Neural cell (in vitro differentiated cells): Measurements from ENCODE around the gene MINDY3. TPM values are rescaled to one million over a fixed set of nuclear protein-coding genes. Genes with fewer than 3 reads are reported as not detected.

Experiments used
- H2AFZ ChIP-seq: fragments of 200-600, 300-800 bp; sonication (generic), shearing (Covaris generic); 2 replicates; pipeline ENCODE4 v1.6.0; 2014; ENCODE audit warnings: low read depth, mild to moderate bottlenecking, antibody characterized with exemption, low read length, moderate library complexity
- H3F3A ChIP-seq: fragments of 200-600 bp; shearing (Covaris generic); 2 replicates; pipeline ENCODE4 v1.6.1; 2016; ENCODE audit warnings: mild to moderate bottlenecking, moderate library complexity, mixed read lengths, antibody characterized with exemption, low read length; ENCODE audit not compliant: insufficient read depth, poor library complexity, severe bottlenecking
- H3K27ac ChIP-seq: fragments of 200-600, 300-800 bp; sonication (generic), shearing (Covaris generic); 2 replicates; pipeline ENCODE4 v1.5.1; 2014; ENCODE audit warnings: mild to moderate bottlenecking, low read length, moderate library complexity
- H3K27me3 ChIP-seq: fragments of 300-800, 200-600 bp; sonication (generic), shearing (Covaris generic); 2 replicates; pipeline ENCODE4 v1.6.0; 2014; ENCODE audit warnings: mild to moderate bottlenecking, low read depth, low read length, moderate library complexity; ENCODE audit not compliant: insufficient read depth
- H3K36me3 ChIP-seq: fragments of 300-800, 200-600 bp; sonication (generic), shearing (Covaris generic); 2 replicates; pipeline ENCODE4 v1.5.1; 2014; ENCODE audit warnings: mild to moderate bottlenecking, antibody characterized with exemption, low read length, moderate library complexity; ENCODE audit not compliant: insufficient read depth
- H3K4me2 ChIP-seq: fragments of 300-800, 200-600 bp; sonication (generic), shearing (Covaris generic); 2 replicates; pipeline ENCODE4 v1.6.0; 2014; ENCODE audit warnings: mild to moderate bottlenecking, low read length
- H3K4me3 ChIP-seq: fragments of 300-800, 200-600 bp; sonication (generic), shearing (Covaris generic); 2 replicates; pipeline ENCODE4 v1.5.1; 2014; ENCODE audit warnings: mild to moderate bottlenecking, low read length, moderate library complexity
- H3K79me2 ChIP-seq: fragments of 200-600 bp; shearing (Covaris generic); replicated peaks from 2 replicates; pipeline ENCODE4 v1.6.0; 2014; ENCODE audit warnings: mild to moderate bottlenecking, low read length, moderate library complexity; ENCODE audit not compliant: insufficient read depth
- H3K9ac ChIP-seq: fragments of 300-800, 200-600 bp; sonication (generic), shearing (Covaris generic); 2 replicates; pipeline ENCODE4 v1.6.1; 2016; ENCODE audit warnings: mild to moderate bottlenecking, low read length, mixed read lengths
- H3K9me2 ChIP-seq: fragments of 200-600 bp; shearing (Covaris generic); 2 replicates; pipeline ENCODE4 v1.6.1; 2016; ENCODE audit warnings: mild to moderate bottlenecking, low read length, mixed read lengths; ENCODE audit not compliant: insufficient read depth
- H3K9me3 ChIP-seq: fragments of 200-600, 300-800 bp; sonication (generic), shearing (Covaris generic); 2 replicates; pipeline ENCODE4 v1.6.1; 2016; ENCODE audit warnings: mild to moderate bottlenecking, mixed run types, low read length, moderate library complexity, mixed read lengths
- H4K20me1 ChIP-seq: fragments of 200-600 bp; shearing (Covaris generic); 2 replicates; pipeline ENCODE4 v1.6.1; 2016; ENCODE audit warnings: mild to moderate bottlenecking, mixed run types; ENCODE audit not compliant: insufficient read depth
- CTCF ChIP-seq: fragments of 450-650 bp; IDR thresholded peaks from 2 replicates; pipeline ENCODE4 v1.5.1; 2014; ENCODE audit warnings: antibody characterized with exemption, mild to moderate bottlenecking, moderate library complexity; ENCODE audit not compliant: poor library complexity, severe bottlenecking
- EP300 ChIP-seq: fragments of 450-650 bp; conservative IDR thresholded peaks from 2 replicates; pipeline ENCODE4 v1.6.1; 2014; ENCODE audit warnings: antibody characterized with exemption, mild to moderate bottlenecking, moderate library complexity; ENCODE audit not compliant: poor library complexity, severe bottlenecking
- EZH2 ChIP-seq: fragments of 200-600, 300-800 bp; shearing (Covaris generic), sonication (generic); IDR thresholded peaks from 2 replicates; pipeline ENCODE4 v1.6.1; 2014; ENCODE audit warnings: antibody characterized with exemption, low read length, borderline replicate concordance, mild to moderate bottlenecking; ENCODE audit not compliant: insufficient read depth, poor library complexity, severe bottlenecking
- MXI1 ChIP-seq: fragments of 450-650 bp; conservative IDR thresholded peaks from 2 replicates; pipeline ENCODE4 v1.6.1; 2014; ENCODE audit warnings: antibody characterized with exemption, mild to moderate bottlenecking; ENCODE audit not compliant: poor library complexity, severe bottlenecking
- POLR2AphosphoS5 ChIP-seq: IDR thresholded peaks from 2 replicates; pipeline ENCODE4 v1.6.1; 2012
- RAD21 ChIP-seq: fragments of 450-650 bp; conservative IDR thresholded peaks from 2 replicates; pipeline ENCODE4 v1.6.1; 2014; ENCODE audit warnings: antibody characterized with exemption, mild to moderate bottlenecking, moderate library complexity
- REST ChIP-seq: IDR thresholded peaks from 2 replicates; pipeline ENCODE4 v1.6.1; 2012; ENCODE audit warnings: borderline replicate concordance
- SMC3 ChIP-seq: fragments of 450-650 bp; conservative IDR thresholded peaks from 2 replicates; pipeline ENCODE4 v1.6.1; 2014; ENCODE audit warnings: antibody characterized with exemption, mild to moderate bottlenecking, moderate library complexity; ENCODE audit not compliant: poor library complexity
- TAF1 ChIP-seq: IDR thresholded peaks from 2 replicates; pipeline ENCODE4 v1.6.1; 2012; ENCODE audit warnings: low read depth
- polyA plus RNA-seq: library from polyadenylated mRNA; depleted of rRNA; stranded (reverse); fragments of >200 nt; gene quantifications from 2 replicates; pipeline ENCODE4 v1.2.3, GENCODE V29; 2014

The MINDY3 gene
- polyA plus RNA-seq, 1 donor from 2014 or later, result 56.5 TPM

DNA sequence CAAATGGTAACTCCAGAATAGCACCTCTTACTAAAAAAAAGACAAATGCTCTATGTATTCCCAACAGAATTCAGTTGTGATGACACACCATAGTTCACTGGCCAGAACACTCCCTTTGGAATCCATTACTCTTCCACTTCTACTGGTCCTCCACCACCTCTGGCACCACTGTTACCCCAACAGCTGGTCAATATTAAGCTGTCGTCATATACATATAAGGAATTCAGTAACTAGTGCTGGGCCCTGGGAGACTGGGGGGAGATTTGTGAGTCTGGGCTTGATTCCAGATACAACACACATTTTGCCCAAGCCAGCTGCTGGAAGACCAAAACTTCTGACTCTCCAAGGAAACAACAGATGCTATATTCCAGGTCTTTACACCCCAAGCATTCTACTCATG, 114.6 kb downstream of the MINDY3 start:
- Histone ChIP-seq H3K9me2 (no peaks in the 10 kb centered on the region), H3K9me3 (no peaks in the 10 kb centered on the region), H3K27me3 (no peaks in the 10 kb centered on the region), H4K20me1 (no peaks in the 10 kb centered on the region), H3K4me2 (no peak overlapping the region), H3K36me3 (no peaks in the 10 kb centered on the region), H2AFZ (no peak overlapping the region), H3K9ac (no peak overlapping the region), H3K79me2 (no peaks in the 10 kb centered on the region), H3K27ac (no peak overlapping the region), H3K4me3 (no peak overlapping the region), H3F3A (no peaks in the 10 kb centered on the region)
- TF ChIP-seq EZH2 (no peak), REST (no peak), MXI1 (no peak), SMC3 (no peak), POLR2AphosphoS5 (no peak), TAF1 (no peak), EP300 (no peak), CTCF (no peak), RAD21 (no peak)

DNA sequence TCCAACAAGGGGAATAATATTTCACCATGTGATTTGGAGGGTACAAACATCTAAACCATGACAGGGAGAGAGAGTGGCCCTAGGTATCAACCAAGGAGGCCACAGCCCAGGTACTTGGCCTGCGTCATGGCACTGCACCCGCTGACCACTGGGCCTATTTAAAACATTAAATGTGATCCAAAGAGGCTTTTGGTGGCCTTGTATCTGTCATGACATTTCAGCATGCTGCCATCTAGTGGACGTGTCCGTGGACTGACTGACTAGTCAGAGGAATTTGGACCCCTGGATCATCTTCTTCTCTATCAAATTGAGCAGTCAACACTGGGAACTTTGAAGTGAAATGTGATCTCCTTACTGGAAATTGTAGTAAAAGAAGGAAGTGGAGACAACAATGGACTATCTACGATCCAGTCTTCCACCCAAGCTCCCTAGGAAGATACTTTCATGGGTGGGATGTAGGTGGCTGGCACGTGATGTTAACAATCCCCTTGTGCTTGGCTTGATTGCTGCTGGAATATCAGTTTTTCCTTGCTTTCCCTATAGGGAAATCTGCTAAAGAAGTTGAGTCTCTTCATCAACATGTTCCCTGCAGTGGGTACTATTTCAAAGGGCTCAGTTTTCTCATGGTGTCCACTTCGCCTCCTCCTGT, 116.0 kb downstream of the MINDY3 start:
- Histone ChIP-seq H3K9ac (no peak overlapping the region), H3K79me2 (no peaks in the 10 kb centered on the region), H3K9me2 (no peaks in the 10 kb centered on the region), H4K20me1 (no peaks in the 10 kb centered on the region), H3K4me3 (no peak overlapping the region), H3K4me2 (no peak overlapping the region), H3F3A (no peaks in the 10 kb centered on the region), H3K9me3 (no peaks in the 10 kb centered on the region), H2AFZ (no peak overlapping the region), H3K36me3 (no peaks in the 10 kb centered on the region), H3K27ac (no peak overlapping the region), H3K27me3 (no peaks in the 10 kb centered on the region)
- peak; percentile 28 for TF ChIP-seq CTCF
- no peak for TF ChIP-seq RAD21
